HG03103 (cell line): ENCODE measurements around the gene EIF1AY.
A peak's percentile ranks its signal among the peaks of the same experiment; 100 is the strongest.
"Not testable (repeated sequence)": the region's sequence is repeated elsewhere in the genome, so short reads cannot be mapped to it uniquely, and the experiment has no call there.

ENCODE experiments used
- ATAC-seq: cut with Tn5 transposase; IDR thresholded peaks from one replicate; pipeline ENCODE4 v1.9.1; 2021; ENCODE audit warnings: low read depth; ENCODE audit not compliant: unreplicated experiment

The EIF1AY gene, protein sequence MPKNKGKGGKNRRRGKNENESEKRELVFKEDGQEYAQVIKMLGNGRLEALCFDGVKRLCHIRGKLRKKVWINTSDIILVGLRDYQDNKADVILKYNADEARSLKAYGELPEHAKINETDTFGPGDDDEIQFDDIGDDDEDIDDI

GRCh38 chrY:20575531-20576121 lies at the start of gene EIF1AY:
TSS of gene EIF1AY (plus strand) at chrY:20575776. CDS start at chrY:20575872, 96 bp downstream.
- peak; percentile 91 for ATAC-seq

- ATAC-seq, result no peak
Observed at GRCh38 chrY:20528435-20528834, 47.1 kb upstream of the EIF1AY start.

DNA sequence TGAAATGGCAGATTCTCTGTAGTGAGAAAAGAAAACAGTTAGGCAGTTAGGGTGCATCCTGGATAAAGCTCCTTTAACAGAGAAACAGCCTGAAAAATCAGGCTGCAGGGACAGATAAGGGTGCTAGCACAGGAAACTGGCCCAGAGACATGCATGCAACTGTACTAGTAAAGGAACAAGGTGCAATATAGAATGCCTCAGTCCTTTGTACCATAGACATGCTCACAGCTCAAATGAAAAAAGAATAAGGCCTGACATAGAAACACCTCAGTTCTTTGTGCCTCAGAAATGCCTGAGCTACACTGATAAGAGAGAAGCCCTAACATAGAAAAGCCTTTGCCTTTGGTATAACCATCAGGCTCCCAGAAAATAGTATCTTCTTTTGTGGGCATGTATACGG lies 37.4 kb upstream of the EIF1AY start:
- ATAC-seq, result no peak

GRCh38 chrY:20538933-20539332 lies 36.6 kb upstream of the EIF1AY start:
- peak; percentile 58 for ATAC-seq

- no peak for ATAC-seq
Observed at GRCh38 chrY:20544451-20544960, 31.1 kb upstream of the EIF1AY start.

GRCh38 chrY:20546071-20546470 lies 29.5 kb upstream of the EIF1AY start:
- ATAC-seq, result no peak

GRCh38 chrY:20549289-20549688 lies 26.3 kb upstream of the EIF1AY start:
- ATAC-seq, result no peak

- no peak for ATAC-seq
Observed at GRCh38 chrY:20551840-20552239, 23.7 kb upstream of the EIF1AY start.

- not testable (repeated sequence) for ATAC-seq
Observed at GRCh38 chrY:20552764-20553323, 22.7 kb upstream of the EIF1AY start.

DNA sequence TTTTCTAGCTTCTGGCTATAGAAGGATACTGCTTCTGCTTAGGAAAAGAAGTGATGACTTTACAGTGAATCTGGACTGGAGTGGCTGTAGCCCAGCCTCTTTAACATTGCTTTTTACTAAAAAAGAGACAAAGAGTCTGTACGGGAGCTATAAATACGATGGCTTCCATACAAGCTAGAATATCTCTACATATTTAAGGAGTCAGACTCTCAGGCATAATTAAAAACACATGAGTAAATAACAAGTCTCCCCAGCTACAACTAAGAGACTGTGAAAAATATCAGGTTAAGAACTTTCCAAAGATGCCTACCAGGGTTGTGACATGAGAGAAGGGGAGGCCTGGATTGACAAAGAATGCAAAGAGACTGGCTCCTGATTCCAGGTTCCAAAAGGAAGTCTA lies 19.8 kb upstream of the EIF1AY start:
- ATAC-seq, result no peak

DNA sequence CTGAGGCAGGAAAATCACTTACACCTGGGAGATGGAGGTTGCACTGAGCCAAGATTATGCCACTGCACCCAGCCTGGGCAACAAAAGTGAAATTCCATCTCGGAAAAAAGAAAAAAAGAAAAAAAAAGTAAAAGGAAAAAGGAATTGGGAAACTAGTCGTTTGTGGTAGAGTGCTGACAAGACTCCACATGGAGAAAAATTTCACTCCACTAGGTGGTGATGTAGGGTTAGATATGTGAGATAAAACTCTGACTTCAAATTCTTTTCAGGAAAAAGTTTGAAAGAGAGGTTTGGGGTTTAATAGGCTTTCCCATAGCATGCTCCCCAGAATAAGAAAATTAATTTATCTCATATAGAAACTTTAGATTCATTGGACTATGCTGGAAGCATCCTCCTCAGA lies 16.9 kb upstream of the EIF1AY start:
- ATAC-seq, result no peak

- no peak for ATAC-seq
Observed at GRCh38 chrY:20559873-20560512, 15.6 kb upstream of the EIF1AY start.

- ATAC-seq, result no peak
Observed at GRCh38 chrY:20571306-20571705, 4.3 kb upstream of the EIF1AY start.

DNA sequence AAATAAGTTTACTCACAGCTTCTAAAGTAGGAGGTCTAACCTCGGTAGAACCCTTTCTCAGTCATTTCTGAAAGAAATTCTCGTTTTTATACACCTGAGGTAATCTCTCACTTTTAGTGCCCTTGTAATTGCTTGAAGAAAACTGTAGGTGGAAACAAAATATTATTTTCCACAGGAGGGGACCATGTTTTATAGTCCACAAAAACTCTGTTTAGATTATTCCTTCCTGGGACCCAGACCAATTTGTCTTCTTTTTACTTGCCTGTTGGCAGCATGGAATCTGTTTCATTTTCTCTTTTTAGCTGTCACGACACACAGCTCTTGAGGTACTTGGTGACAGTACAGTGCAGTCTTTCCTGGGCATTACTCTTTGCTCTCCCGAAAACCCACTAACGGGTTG lies 930 bp downstream of the EIF1AY start:
- no peak for ATAC-seq

GRCh38 chrY:20578206-20578605 lies 2.6 kb downstream of the EIF1AY start:
- no peak for ATAC-seq

DNA sequence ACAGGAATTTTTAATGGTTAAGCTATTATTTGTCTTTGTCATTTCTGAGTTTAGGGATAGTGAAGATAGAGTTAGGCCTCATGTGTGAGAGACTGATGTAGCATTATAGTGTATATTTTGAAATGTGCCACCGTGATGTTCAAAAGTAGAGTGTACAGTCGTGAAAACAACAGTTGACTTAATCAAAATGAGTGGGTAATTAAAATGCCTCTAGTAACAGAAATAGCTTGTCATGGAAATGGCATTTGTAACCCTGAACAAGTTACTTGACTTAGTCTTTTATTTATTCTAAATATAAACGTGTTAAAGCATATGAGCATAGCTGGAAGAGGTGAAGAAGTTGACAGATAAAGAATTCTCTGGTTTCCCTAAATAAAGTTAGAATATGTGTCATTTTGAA lies 6.1 kb downstream of the EIF1AY start:
- no peak for ATAC-seq

DNA sequence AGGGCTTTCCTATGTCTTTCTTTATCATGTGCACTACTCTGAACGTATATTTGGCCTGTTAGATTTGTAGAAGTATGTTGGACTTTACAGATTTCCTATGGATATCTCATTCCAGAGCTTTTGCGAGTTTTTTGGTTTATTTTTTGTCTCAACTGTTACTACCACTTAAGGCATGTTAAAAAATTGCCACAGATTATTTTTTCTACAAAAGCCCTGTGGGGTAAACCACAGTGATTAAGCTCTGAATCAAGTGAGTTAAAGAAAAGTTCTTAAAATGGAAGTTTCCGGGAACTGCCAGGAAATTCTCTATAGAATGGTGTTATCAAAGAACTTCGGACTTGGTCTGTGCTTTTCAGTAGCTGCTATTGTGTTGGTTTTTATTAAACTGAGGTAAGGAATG lies 10.6 kb downstream of the EIF1AY start:
- no peak for ATAC-seq
